ENCODE data around the gene MEG3.

DNA sequence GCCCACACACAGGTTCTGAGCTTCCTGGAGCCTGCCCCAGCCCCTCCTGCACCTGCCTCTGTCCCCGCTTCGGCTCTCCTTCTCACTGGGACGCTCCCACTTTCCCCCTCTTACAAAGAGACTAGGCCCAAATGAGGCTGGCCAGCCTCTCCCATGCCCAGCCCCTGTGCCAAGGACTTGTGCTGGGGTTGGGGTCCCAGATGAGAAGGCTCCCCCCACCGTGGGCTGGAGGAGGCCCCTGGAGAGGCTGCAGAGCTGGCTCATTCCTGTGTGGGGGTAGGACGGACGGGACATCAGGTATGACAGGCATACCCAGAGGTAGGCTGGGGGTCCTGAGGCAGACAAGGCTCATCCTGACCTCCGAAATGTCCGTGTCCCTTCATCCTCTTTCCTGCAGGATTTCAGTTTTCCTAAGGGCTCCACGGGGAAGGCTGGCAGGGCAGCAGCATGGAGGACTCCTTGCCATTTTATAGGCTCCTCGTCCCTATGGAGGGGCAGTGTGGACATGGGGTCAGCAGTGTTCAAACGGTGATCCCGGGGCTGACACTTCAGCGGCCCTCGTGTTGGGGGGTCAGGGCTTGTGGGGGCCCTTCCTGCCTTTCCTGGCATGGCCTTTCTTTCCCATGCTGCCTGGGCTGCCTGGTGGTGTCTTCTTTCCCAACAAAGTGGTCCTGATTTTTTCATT lies 49.1 kb upstream of the MEG3 start:
- TF ChIP-seq POLR2A (IDR thresholded peaks at IDR 0.05): no peak
- TF ChIP-seq, protein P1, sequence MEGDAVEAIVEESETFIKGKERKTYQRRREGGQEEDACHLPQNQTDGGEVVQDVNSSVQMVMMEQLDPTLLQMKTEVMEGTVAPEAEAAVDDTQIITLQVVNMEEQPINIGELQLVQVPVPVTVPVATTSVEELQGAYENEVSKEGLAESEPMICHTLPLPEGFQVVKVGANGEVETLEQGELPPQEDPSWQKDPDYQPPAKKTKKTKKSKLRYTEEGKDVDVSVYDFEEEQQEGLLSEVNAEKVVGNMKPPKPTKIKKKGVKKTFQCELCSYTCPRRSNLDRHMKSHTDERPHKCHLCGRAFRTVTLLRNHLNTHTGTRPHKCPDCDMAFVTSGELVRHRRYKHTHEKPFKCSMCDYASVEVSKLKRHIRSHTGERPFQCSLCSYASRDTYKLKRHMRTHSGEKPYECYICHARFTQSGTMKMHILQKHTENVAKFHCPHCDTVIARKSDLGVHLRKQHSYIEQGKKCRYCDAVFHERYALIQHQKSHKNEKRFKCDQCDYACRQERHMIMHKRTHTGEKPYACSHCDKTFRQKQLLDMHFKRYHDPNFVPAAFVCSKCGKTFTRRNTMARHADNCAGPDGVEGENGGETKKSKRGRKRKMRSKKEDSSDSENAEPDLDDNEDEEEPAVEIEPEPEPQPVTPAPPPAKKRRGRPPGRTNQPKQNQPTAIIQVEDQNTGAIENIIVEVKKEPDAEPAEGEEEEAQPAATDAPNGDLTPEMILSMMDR (IDR thresholded peaks at IDR 0.05): no peak
- no peak for TF ChIP-seq POLR2AphosphoS5 (IDR thresholded peaks at IDR 0.05)
- no peak for TF ChIP-seq EP300 (IDR thresholded peaks at IDR 0.05)
